Endothelial cell of umbilical vein (primary cell): ENCODE measurements around the gene NOTCH2NLA. TPM values are rescaled to one million over a fixed set of nuclear protein-coding genes. Genes with fewer than 3 reads are reported as not detected.
"Not testable (repeated sequence)": the region's sequence is repeated elsewhere in the genome, so short reads cannot be mapped to it uniquely, and the experiment has no call there.

Experiments used
- BruUV-seq: library from RNA; stranded (reverse); fragments of 400-500 nt; replicated peaks from 2 replicates; lab custom pipeline; 2021; lab: Mats Ljungman, UMichigan
- CTCF ChIA-PET: fragments of 300-600, 350-600 bp; sonication (Branson Sonifier 250); formaldehyde crosslinking; loops from one replicate; lab custom pipeline; 2021; ENCODE audit warnings: antibody characterized with exemption, inconsistent platforms; lab: Charles Lee
- POLR2A ChIA-PET: fragments of 300-600, 350-600 bp; sonication (Branson Sonifier 250); formaldehyde crosslinking; loops from one replicate; lab custom pipeline; 2021; ENCODE audit warnings: antibody characterized with exemption, inconsistent platforms; lab: Charles Lee
- DNase-seq: peaks from one replicate; pipeline ENCODE4 v3.0.0-alpha.2; 2011; ENCODE audit warnings: low read depth, low spot score
- FAIRE-seq: peaks from 2 replicates; lab custom pipeline; 2011; peaks lifted over from hg19 to GRCh38; lab: Jason Lieb, UNC
- H2AFZ ChIP-seq: 2 replicates; pipeline ENCODE4 v1.6.0; 2012; ENCODE audit warnings: low read depth, low read length, control low read depth, inconsistent platforms
- H3K27ac ChIP-seq: 2 replicates; pipeline ENCODE4 v1.5.1; 2011; ENCODE audit warnings: low read depth, mild to moderate bottlenecking, control low read depth, low read length, moderate library complexity; ENCODE audit not compliant: insufficient read depth
- H3K27me3 ChIP-seq, 2 experiments: 2 replicates each; pipeline versions ENCODE4 v1.6.0 to v1.6.1; 2011; ENCODE audit warnings: low read length in 2 of 2, mixed read lengths in 1 of 2; ENCODE audit not compliant: control insufficient read depth in 2 of 2, insufficient read depth in 2 of 2
- H3K36me3 ChIP-seq, 2 experiments: 2 replicates in 1 of 2; 3 replicates in 1 of 2; pipeline ENCODE4 v1.5.1; 2011; ENCODE audit warnings: low read length in 2 of 2, mild to moderate bottlenecking in 1 of 2, moderate library complexity in 1 of 2; ENCODE audit not compliant: control insufficient read depth in 2 of 2, insufficient read depth in 2 of 2; ENCODE audit errors: extremely low read depth in 1 of 2
- H3K4me1 ChIP-seq: 3 replicates; pipeline ENCODE4 v1.5.1; 2011; ENCODE audit warnings: mild to moderate bottlenecking, low read length; ENCODE audit not compliant: control insufficient read depth, insufficient read depth; ENCODE audit errors: extremely low read depth
- H3K4me2 ChIP-seq: 2 replicates; pipeline ENCODE4 v1.6.1; 2011; ENCODE audit warnings: low read length, control low read depth, mixed read lengths; ENCODE audit not compliant: insufficient read depth
- H3K4me3 ChIP-seq, 3 experiments: fragments of 200-600 bp in 1 of 3; sonication (generic), shearing (Covaris generic) in 1 of 3; replicated peaks in 1 of 3; 2 replicates each; pipeline ENCODE4 v1.5.1; 2011 to 2016; ENCODE audit warnings: control low read depth in 3 of 3, low read length in 3 of 3, mild to moderate bottlenecking in 2 of 3, inconsistent platforms in 1 of 3, low read depth in 1 of 3, moderate library complexity in 1 of 3; ENCODE audit not compliant: insufficient read depth in 1 of 3
- H3K79me2 ChIP-seq: 2 replicates; pipeline ENCODE4 v1.6.0; 2012; ENCODE audit warnings: low read length, inconsistent platforms; ENCODE audit not compliant: control insufficient read depth, insufficient read depth
- H3K9ac ChIP-seq: replicated peaks from 2 replicates; pipeline ENCODE3; 2011; ENCODE audit warnings: low read length, control low read depth; ENCODE audit not compliant: insufficient read depth; ENCODE audit errors: extremely low read depth
- H3K9me1 ChIP-seq: replicated peaks from 3 replicates; pipeline ENCODE4 v1.6.0; 2011; ENCODE audit warnings: mild to moderate bottlenecking, low read length; ENCODE audit not compliant: control insufficient read depth, insufficient read depth; ENCODE audit errors: extremely low read depth
- H3K9me3 ChIP-seq: replicated peaks from 2 replicates; pipeline ENCODE4 v1.5.1; 2012; ENCODE audit warnings: low read length, inconsistent platforms; ENCODE audit not compliant: control insufficient read depth, insufficient read depth
- H4K20me1 ChIP-seq: replicated peaks from 2 replicates; pipeline ENCODE3; 2011; ENCODE audit warnings: mild to moderate bottlenecking, low read length; ENCODE audit not compliant: control insufficient read depth, insufficient read depth; ENCODE audit errors: extremely low read depth
- dilution Hi-C: fragments of 300-500 bp; cut with MboI; formaldehyde crosslinking; loops from one replicate; pipeline ENCODE4 v1.15.0; 2019; ENCODE audit warnings: low sequenced_read_pairs; ENCODE audit not compliant: extremely low pct_ligation_motif_present
- intact Hi-C: fragments of 100-400 bp; cut with micrococcal nuclease; formaldehyde crosslinking; loops from one replicate; pipeline ENCODE4 v1.10.0; 2022
- polyA plus RNA-seq, 4 experiments: library from polyadenylated mRNA; depleted of rRNA in 3 of 4; stranded (reverse) in 3 of 4; unstranded in 1 of 4; fragments of >200 nt; gene quantifications; 2 replicates each; pipeline versions ENCODE4 v1.2.1 to v1.2.3, GENCODE V29; 2011 to 2012; ENCODE audit warnings: missing spikeins in 1 of 4
- total RNA-seq: library from RNA; stranded (reverse); gene quantifications from 2 replicates; pipeline ENCODE4 v1.2.3, GENCODE V29; 2021

Gene NOTCH2NLA
- total and polyA plus RNA-seq, 2 donors (not counting 3 experiments of a cell fraction or from before 2014, with no cell fraction given), result 7.9 to 22.0 TPM

- POLR2A ChIA-PET, BruUV-seq: not testable (repeated sequence)
Measured at GRCh38 chr1:146174531-146174930, 54.3 kb downstream of the NOTCH2NLA start.

GRCh38 chr1:146167740-146168139 lies 61.1 kb downstream of the NOTCH2NLA start:
- H3K9me1 ChIP-seq, DNase-seq, intact Hi-C loops, H3K4me1 ChIP-seq, H3K79me2 ChIP-seq, H2AFZ ChIP-seq, FAIRE-seq, CTCF ChIA-PET, H3K4me3 ChIP-seq, H3K9ac ChIP-seq, POLR2A ChIA-PET, dilution Hi-C loops, BruUV-seq, H3K36me3 ChIP-seq, H3K27me3 ChIP-seq, H3K27ac ChIP-seq, H3K4me2 ChIP-seq, H4K20me1 ChIP-seq, H3K9me3 ChIP-seq: not testable (repeated sequence)

More at GRCh38 chr1:146174531-146174930, 54.3 kb downstream of the NOTCH2NLA start:
- H3K9me1 ChIP-seq, H3K9ac ChIP-seq, dilution Hi-C loops, H4K20me1 ChIP-seq, H3K4me1 ChIP-seq, H2AFZ ChIP-seq, H3K36me3 ChIP-seq, CTCF ChIA-PET, FAIRE-seq, H3K27me3 ChIP-seq, intact Hi-C loops, H3K4me3 ChIP-seq, DNase-seq, H3K27ac ChIP-seq, H3K4me2 ChIP-seq, H3K79me2 ChIP-seq, H3K9me3 ChIP-seq: not testable (repeated sequence)

- CTCF ChIA-PET, POLR2A ChIA-PET: not testable (repeated sequence)
Measured at GRCh38 chr1:146167273-146167672, 61.5 kb downstream of the NOTCH2NLA start.

GRCh38 chr1:146144465-146144864 lies 84.4 kb downstream of the NOTCH2NLA start, which contains the start of gene NBPF10:
NBPF10 (minus strand) TSS chr1:146144804; CDS start chr1:146144769, 35 bp downstream.
- H3K9me3 ChIP-seq, DNase-seq, intact Hi-C loops, H3K4me2 ChIP-seq, FAIRE-seq, BruUV-seq, H3K36me3 ChIP-seq, dilution Hi-C loops, H2AFZ ChIP-seq, H3K9me1 ChIP-seq, H3K4me1 ChIP-seq, H3K79me2 ChIP-seq, H3K27me3 ChIP-seq, POLR2A ChIA-PET, H3K27ac ChIP-seq, H4K20me1 ChIP-seq, CTCF ChIA-PET, H3K9ac ChIP-seq, H3K4me3 ChIP-seq: not testable (repeated sequence)

More at GRCh38 chr1:146167273-146167672, 61.5 kb downstream of the NOTCH2NLA start:
- intact Hi-C loops, dilution Hi-C loops, H3K79me2 ChIP-seq, H3K27me3 ChIP-seq, H3K4me2 ChIP-seq, BruUV-seq, H3K4me3 ChIP-seq, H3K9me1 ChIP-seq, H3K4me1 ChIP-seq, FAIRE-seq, H3K36me3 ChIP-seq, H3K9me3 ChIP-seq, DNase-seq, H3K9ac ChIP-seq, H3K27ac ChIP-seq, H4K20me1 ChIP-seq, H2AFZ ChIP-seq: not testable (repeated sequence)
